MCF 10A (cell line): Measurements from ENCODE around the gene TANGO6. TPM values are rescaled to one million over a fixed set of nuclear protein-coding genes. Genes with fewer than 3 reads are reported as not detected.

ENCODE experiments used
- BruUV-seq: library from RNA; stranded (reverse); fragments of 400-500 nt; replicated peaks from 2 replicates; lab custom pipeline; 2021; lab: Mats Ljungman, UMichigan
- CTCF ChIA-PET: fragments of 300-600 bp; sonication (Branson Sonifier 250); formaldehyde crosslinking; extraction: SDS; loops from one replicate; lab custom pipeline; 2021; ENCODE audit warnings: antibody characterized with exemption, inconsistent platforms; lab: Yijun Ruan, JAX
- POLR2A ChIA-PET: fragments of 300-600, 350-650 bp; sonication (Branson Sonifier 250); formaldehyde crosslinking; extraction: SDS; loops from one replicate; lab custom pipeline; 2020; ENCODE audit warnings: antibody characterized with exemption, inconsistent platforms; lab: Yijun Ruan, JAX
- DNase-seq: peaks from one replicate; pipeline ENCODE4 v3.0.0-alpha.2; 2018; ENCODE audit not compliant: unreplicated experiment
- H3K27ac Mint-ChIP-seq: one replicate; pipeline ENCODE4 v1.8.0; 2022; ENCODE audit warnings: mild to moderate bottlenecking, low read depth, mixed read lengths; ENCODE audit not compliant: unreplicated experiment
- H3K27me3 Mint-ChIP-seq: one replicate; pipeline ENCODE4 v1.8.0; 2022; ENCODE audit warnings: mixed read lengths; ENCODE audit not compliant: insufficient read depth, unreplicated experiment
- H3K36me3 Mint-ChIP-seq: one replicate; pipeline ENCODE4 v1.8.0; 2022; ENCODE audit warnings: mild to moderate bottlenecking, moderate library complexity, mixed read lengths; ENCODE audit not compliant: insufficient read depth, unreplicated experiment
- H3K4me1 Mint-ChIP-seq: one replicate; pipeline ENCODE4 v1.8.0; 2022; ENCODE audit warnings: mixed read lengths; ENCODE audit not compliant: insufficient read depth, unreplicated experiment
- H3K4me3 Mint-ChIP-seq: one replicate; pipeline ENCODE4 v1.8.0; 2022; ENCODE audit warnings: mild to moderate bottlenecking, moderate library complexity, mixed read lengths; ENCODE audit not compliant: unreplicated experiment
- H3K9me3 Mint-ChIP-seq: one replicate; pipeline ENCODE4 v1.8.0; 2022; ENCODE audit warnings: mixed read lengths; ENCODE audit not compliant: unreplicated experiment
- intact Hi-C: fragments of 100-400 bp; cut with micrococcal nuclease; formaldehyde crosslinking; loops from 2 replicates; pipeline ENCODE4 v1.14.1; 2022
- total RNA-seq: library from RNA; stranded (reverse); gene quantifications from 2 replicates; pipeline ENCODE4 v1.2.3, GENCODE V29; 2022
- TF ChIP-seq, protein P1 (sequence below): fragments of 200-600 bp; IDR thresholded peaks from one replicate; pipeline ENCODE4 v1.8.0; 2022; ENCODE audit warnings: antibody characterized with exemption, mild to moderate bottlenecking; ENCODE audit not compliant: unreplicated experiment

TANGO6 gene
- total RNA-seq, 1 experiment from 2014 or later, result 21.8 TPM

DNA sequence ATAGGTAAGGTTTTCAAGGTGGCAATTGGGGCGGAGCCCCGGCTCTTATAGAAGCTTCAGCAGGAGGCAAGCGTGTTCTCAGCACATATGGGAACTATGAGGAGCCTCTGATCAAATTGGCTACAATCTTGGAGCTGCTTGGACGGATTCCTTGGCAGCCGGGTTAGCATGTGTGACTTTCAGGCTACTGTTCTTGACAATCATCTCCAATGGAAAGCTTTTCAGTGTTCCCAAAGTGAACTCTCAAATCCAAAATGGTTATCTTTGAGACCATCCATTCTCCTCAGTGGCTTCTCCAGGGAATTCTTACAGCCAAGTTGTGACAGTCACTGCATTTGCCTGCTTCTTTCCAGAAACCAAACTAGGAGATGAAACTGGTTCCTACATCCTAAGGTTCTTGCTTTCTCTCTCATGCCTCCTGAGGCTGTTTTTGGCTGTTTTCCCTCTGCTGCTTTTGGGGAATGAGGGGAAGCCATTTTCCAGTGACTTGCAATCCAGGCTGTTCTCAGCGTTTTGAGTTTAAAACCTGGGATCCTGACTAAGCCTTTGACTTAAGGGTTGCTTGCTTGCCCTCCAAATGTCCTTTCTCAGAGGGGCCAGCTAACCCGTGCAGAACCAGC lies 273.0 kb downstream of the TANGO6 start:
- no TSS peak for BruUV-seq
- H3K27me3 Mint-ChIP-seq, result no peaks in the 10 kb centered on the region
- no peaks in the 10 kb centered on the region for H3K9me3 Mint-ChIP-seq
- CTCF ChIA-PET, result interaction anchor here (0.7 to 1.0 kb wide), 2 partner anchors 8 to 11 kb away, joined by 3 to 6 read pairs; partner anchors contain the start of gene HAS3
- POLR2A ChIA-PET, result interaction anchor here (0.7 kb wide), 1 partner anchor 16 kb away, joined by 3 read pairs; the partner anchor contains the start of genes CHTF8 and UTP4
- intact Hi-C loops, result no loop called here
- H3K36me3 Mint-ChIP-seq, result peaks cover 38% of the 10 kb centered on the region
- DNase-seq, result no peak
- H3K27ac Mint-ChIP-seq, result no peak overlapping the region
- no peak overlapping the region for H3K4me3 Mint-ChIP-seq
- TF ChIP-seq, protein P1, sequence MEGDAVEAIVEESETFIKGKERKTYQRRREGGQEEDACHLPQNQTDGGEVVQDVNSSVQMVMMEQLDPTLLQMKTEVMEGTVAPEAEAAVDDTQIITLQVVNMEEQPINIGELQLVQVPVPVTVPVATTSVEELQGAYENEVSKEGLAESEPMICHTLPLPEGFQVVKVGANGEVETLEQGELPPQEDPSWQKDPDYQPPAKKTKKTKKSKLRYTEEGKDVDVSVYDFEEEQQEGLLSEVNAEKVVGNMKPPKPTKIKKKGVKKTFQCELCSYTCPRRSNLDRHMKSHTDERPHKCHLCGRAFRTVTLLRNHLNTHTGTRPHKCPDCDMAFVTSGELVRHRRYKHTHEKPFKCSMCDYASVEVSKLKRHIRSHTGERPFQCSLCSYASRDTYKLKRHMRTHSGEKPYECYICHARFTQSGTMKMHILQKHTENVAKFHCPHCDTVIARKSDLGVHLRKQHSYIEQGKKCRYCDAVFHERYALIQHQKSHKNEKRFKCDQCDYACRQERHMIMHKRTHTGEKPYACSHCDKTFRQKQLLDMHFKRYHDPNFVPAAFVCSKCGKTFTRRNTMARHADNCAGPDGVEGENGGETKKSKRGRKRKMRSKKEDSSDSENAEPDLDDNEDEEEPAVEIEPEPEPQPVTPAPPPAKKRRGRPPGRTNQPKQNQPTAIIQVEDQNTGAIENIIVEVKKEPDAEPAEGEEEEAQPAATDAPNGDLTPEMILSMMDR, result no peak
- H3K4me1 Mint-ChIP-seq, result no peaks in the 10 kb centered on the region

DNA sequence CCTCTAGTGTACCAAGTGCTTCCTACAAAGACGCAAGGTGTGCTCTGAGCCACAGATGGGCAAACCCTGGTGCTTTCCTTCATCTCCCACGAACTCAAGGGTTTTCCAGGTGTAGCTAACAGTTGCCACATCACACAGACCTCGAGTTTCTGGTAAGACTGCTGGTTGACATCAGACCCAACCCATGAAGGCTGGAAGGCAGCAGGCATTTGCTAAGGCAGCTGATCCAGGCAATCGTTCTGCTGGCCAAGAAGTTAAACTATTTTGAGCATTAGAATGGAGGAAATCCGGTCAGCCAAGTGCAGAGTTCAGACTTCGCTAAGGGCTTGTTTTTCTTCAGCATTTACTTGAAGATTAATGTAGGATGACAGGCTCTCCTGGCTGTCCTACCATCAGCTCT lies 273.6 kb downstream of the TANGO6 start:
- Mint-ChIP-seq H3K4me1 (no peaks in the 10 kb centered on the region), H3K36me3 (peaks cover 41% of the 10 kb centered on the region), H3K27me3 (no peaks in the 10 kb centered on the region), H3K4me3 (no peak overlapping the region), H3K9me3 (no peaks in the 10 kb centered on the region), H3K27ac (no peak overlapping the region)
- DNase-seq, result no peak
- no TSS peak for BruUV-seq
- CTCF ChIA-PET, result interaction anchor here (0.6 to 0.9 kb wide), 3 partner anchors 11 to 289 kb away, joined by 3 to 4 read pairs (median 3); no protein-coding TSS in a partner anchor
- POLR2A ChIA-PET, result interaction anchor here (0.6 to 0.9 kb wide), 2 partner anchors 16 to 71 kb away, joined by 3 to 4 read pairs; no protein-coding TSS in a partner anchor
- TF ChIP-seq, protein P1, result no peak
- intact Hi-C loops, result no loop called here

DNA sequence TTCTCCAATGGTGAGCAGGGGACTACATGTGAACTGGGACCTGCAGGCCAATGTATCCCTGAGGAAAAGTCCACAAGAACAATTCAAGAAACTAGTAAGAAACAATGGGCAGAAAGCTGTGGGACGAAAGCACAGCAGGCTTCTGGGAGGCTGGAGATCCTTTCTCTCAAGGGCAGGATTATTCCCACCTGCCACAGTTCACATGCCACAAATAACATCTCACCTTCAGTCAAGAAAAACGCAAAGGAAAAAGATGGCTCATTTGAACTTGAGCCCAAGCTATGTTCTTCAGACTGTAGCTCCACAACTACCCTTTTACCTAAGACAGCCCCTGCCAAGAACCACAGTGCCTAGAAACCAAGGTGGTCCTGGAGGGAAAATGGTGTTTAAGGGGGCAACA lies 275.1 kb downstream of the TANGO6 start:
- BruUV-seq, result TSS peak; percentile 19
- no peak for DNase-seq
- intact Hi-C loops, result no loop called here
- Mint-ChIP-seq H3K27ac (no peak overlapping the region), H3K36me3 (peaks cover 48% of the 10 kb centered on the region), H3K4me3 (no peak overlapping the region), H3K4me1 (no peaks in the 10 kb centered on the region), H3K27me3 (no peaks in the 10 kb centered on the region), H3K9me3 (no peaks in the 10 kb centered on the region)
- CTCF ChIA-PET, result interaction anchor here (0.6 to 7.7 kb wide), 2 partner anchors 216 to 273 kb away, joined by 4 to 110 read pairs; partner anchors contain the start of gene TANGO6
- TF ChIP-seq, protein P1, result no peak
- POLR2A ChIA-PET, result interaction anchor here (0.6 to 1.0 kb wide), 2 partner anchors 15 to 182 kb away, joined by 3 read pairs; no protein-coding TSS in a partner anchor

DNA sequence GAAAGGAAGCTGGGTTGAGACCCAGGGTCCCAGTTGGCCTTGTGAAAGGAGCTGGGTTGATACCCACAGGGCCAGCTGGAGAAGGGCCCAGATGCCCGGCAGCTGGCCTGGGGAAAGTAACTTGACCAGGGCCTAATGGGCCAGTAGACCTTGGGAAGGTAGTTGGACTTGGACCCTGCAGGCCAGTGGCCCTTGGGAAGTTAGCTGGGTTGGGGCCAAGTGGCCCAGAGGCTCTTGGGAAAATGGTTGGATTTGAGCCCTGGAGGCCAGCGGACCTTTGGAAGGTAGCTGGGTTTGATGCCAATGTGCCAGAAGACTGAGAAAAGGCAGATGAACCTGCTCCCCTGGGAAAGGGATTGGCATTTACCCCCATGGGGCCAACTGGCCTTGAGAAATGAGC lies 275.7 kb downstream of the TANGO6 start:
- no peak for DNase-seq
- Mint-ChIP-seq H3K36me3 (peaks cover 48% of the 10 kb centered on the region), H3K27ac (no peak overlapping the region), H3K27me3 (no peaks in the 10 kb centered on the region), H3K4me3 (no peak overlapping the region), H3K4me1 (no peaks in the 10 kb centered on the region), H3K9me3 (no peaks in the 10 kb centered on the region)
- ChIA-PET POLR2A (interaction anchor here (0.6 to 1.1 kb wide), 3 partner anchors 12 to 182 kb away, joined by 3 read pairs; no protein-coding TSS in a partner anchor), CTCF (interaction anchor here (0.9 to 7.7 kb wide), 2 partner anchors 217 to 273 kb away, joined by 4 to 110 read pairs; partner anchors contain the start of gene TANGO6)
- intact Hi-C loops, result no loop called here
- TF ChIP-seq, protein P1, result no peak
- BruUV-seq, result no TSS peak
